Measurements from ENCODE around the gene SLX1A. TPM values are rescaled to one million over a fixed set of nuclear protein-coding genes. Genes with fewer than 3 reads are reported as not detected.
"Not testable (repeated sequence)": the region's sequence is repeated elsewhere in the genome, so short reads cannot be mapped to it uniquely, and the experiment has no call there.

Gene SLX1A
- total RNA-seq: 10 to 100 TPM; 54.1 to 95.0 TPM

- H3K9me3 Mint-ChIP-seq; H3K27ac Mint-ChIP-seq; CTCF ChIA-PET; POLR2A ChIA-PET; DNase-seq; H3K4me1 Mint-ChIP-seq; H3K4me3 Mint-ChIP-seq; H3K27me3 Mint-ChIP-seq; H3K36me3 Mint-ChIP-seq (ENCODE audit: low read depth): not testable (repeated sequence)
Measured at GRCh38 chr16:30193615-30194014, at the start of gene SLX1A, which contains the start of gene BOLA2B. Gene SLX1A (plus strand): TSS chr16:30193875. CDS start chr16:30194085, 210 bp downstream. Gene BOLA2B (minus strand): TSS chr16:30193666. CDS start chr16:30193595, 71 bp downstream.

- POLR2A ChIA-PET: no interaction called here
- H3K36me3 Mint-ChIP-seq (ENCODE audit: low read depth): peaks cover under 1% of the 10 kb centered on the region
- no peaks in the 10 kb centered on the region for H3K9me3 Mint-ChIP-seq
- no peak overlapping the region for H3K27ac Mint-ChIP-seq
- peaks cover 26% of the 10 kb centered on the region for H3K4me1 Mint-ChIP-seq
- no peak overlapping the region for H3K4me3 Mint-ChIP-seq
- H3K27me3 Mint-ChIP-seq: no peaks in the 10 kb centered on the region
- CTCF ChIA-PET: interaction anchor here (1.6 kb wide), 1 partner anchor 34 kb away, joined by 3 read pairs; no protein-coding TSS in a partner anchor
- no peak for DNase-seq
Measured at GRCh38 chr16:30144017-30144416, 49.7 kb upstream of the SLX1A start.

- H3K9me3 Mint-ChIP-seq: peaks cover 4% of the 10 kb centered on the region
- H3K36me3 Mint-ChIP-seq (ENCODE audit: low read depth): peaks cover 5% of the 10 kb centered on the region
- no peak overlapping the region for H3K27ac Mint-ChIP-seq
- CTCF ChIA-PET: no interaction called here
- DNase-seq: no peak
- H3K4me3 Mint-ChIP-seq: no peak overlapping the region
- POLR2A ChIA-PET: no interaction called here
- H3K4me1 Mint-ChIP-seq: peaks cover 19% of the 10 kb centered on the region
- H3K27me3 Mint-ChIP-seq: no peaks in the 10 kb centered on the region
Measured at GRCh38 chr16:30144917-30145316, 48.8 kb upstream of the SLX1A start.

- Mint-ChIP-seq H3K27ac (no peak overlapping the region), H3K4me3 (no peak overlapping the region), H3K27me3 (no peaks in the 10 kb centered on the region), H3K4me1 (peaks cover 17% of the 10 kb centered on the region), H3K36me3 (ENCODE audit: low read depth) (peaks cover 5% of the 10 kb centered on the region), H3K9me3 (peaks cover 10% of the 10 kb centered on the region)
- ChIA-PET POLR2A (no interaction called here), CTCF (no interaction called here)
- no peak for DNase-seq
Measured at GRCh38 chr16:30145657-30146056, 48.0 kb upstream of the SLX1A start.

GRCh38 chr16:30147843-30148510 is 45.7 kb upstream of the SLX1A start:
- H3K27me3 Mint-ChIP-seq: no peaks in the 10 kb centered on the region
- POLR2A ChIA-PET: no interaction called here
- CTCF ChIA-PET: interaction anchor here (1.0 to 1.7 kb wide), 3 partner anchors 12 to 56 kb away, joined by 3 to 5 read pairs (median 3); partner anchors contain the start of gene TBX6
- H3K4me3 Mint-ChIP-seq: no peak overlapping the region
- peaks cover 13% of the 10 kb centered on the region for H3K9me3 Mint-ChIP-seq
- peaks cover 10% of the 10 kb centered on the region for H3K4me1 Mint-ChIP-seq
- no peak for DNase-seq
- no peak overlapping the region for H3K27ac Mint-ChIP-seq
- H3K36me3 Mint-ChIP-seq (ENCODE audit: low read depth): peaks cover 8% of the 10 kb centered on the region

- Mint-ChIP-seq H3K4me3 (no peak overlapping the region), H3K9me3 (peaks cover 13% of the 10 kb centered on the region), H3K4me1 (peaks cover 5% of the 10 kb centered on the region), H3K27ac (no peak overlapping the region), H3K27me3 (peaks cover 2% of the 10 kb centered on the region), H3K36me3 (ENCODE audit: low read depth) (peaks cover 8% of the 10 kb centered on the region)
- POLR2A ChIA-PET: no interaction called here
- CTCF ChIA-PET: interaction anchor here (1.0 kb wide), 1 partner anchor 37 kb away, joined by 3 read pairs; no protein-coding TSS in a partner anchor
- DNase-seq: no peak
Measured at GRCh38 chr16:30149250-30149930, 44.3 kb upstream of the SLX1A start.

GRCh38 chr16:30151091-30151490 is 42.6 kb upstream of the SLX1A start:
- CTCF ChIA-PET: interaction anchor here (0.5 to 1.5 kb wide), 3 partner anchors 11 to 40 kb away, joined by 3 to 4 read pairs (median 4); no protein-coding TSS in a partner anchor

GRCh38 chr16:30152517-30152916 is 41.2 kb upstream of the SLX1A start:
- ChIA-PET POLR2A (no interaction called here), CTCF (interaction anchor here (0.9 to 1.1 kb wide), 3 partner anchors 9 to 11 kb away, joined by 3 read pairs; no protein-coding TSS in a partner anchor)
- H3K36me3 Mint-ChIP-seq (ENCODE audit: low read depth): peaks cover 8% of the 10 kb centered on the region
- no peaks in the 10 kb centered on the region for H3K4me1 Mint-ChIP-seq
- H3K4me3 Mint-ChIP-seq: no peak overlapping the region
- no peak for DNase-seq
- H3K27me3 Mint-ChIP-seq: peaks cover 2% of the 10 kb centered on the region
- no peak overlapping the region for H3K27ac Mint-ChIP-seq
- H3K9me3 Mint-ChIP-seq: peaks cover 13% of the 10 kb centered on the region

More at GRCh38 chr16:30151091-30151490, 42.6 kb upstream of the SLX1A start:
- H3K4me1 Mint-ChIP-seq: no peaks in the 10 kb centered on the region
- H3K27ac Mint-ChIP-seq: no peak overlapping the region
- H3K36me3 Mint-ChIP-seq (ENCODE audit: low read depth): peaks cover 8% of the 10 kb centered on the region
- POLR2A ChIA-PET: no interaction called here
- no peak for DNase-seq
- peaks cover 13% of the 10 kb centered on the region for H3K9me3 Mint-ChIP-seq
- peaks cover 2% of the 10 kb centered on the region for H3K27me3 Mint-ChIP-seq
- no peak overlapping the region for H3K4me3 Mint-ChIP-seq

- H3K4me1 Mint-ChIP-seq: no peaks in the 10 kb centered on the region
- ChIA-PET POLR2A (no interaction called here), CTCF (interaction anchor here (0.6 to 1.0 kb wide), 4 partner anchors 12 to 793 kb away, joined by 3 to 6 read pairs (median 4); partner anchors contain the start of gene TBX6)
- peaks cover 2% of the 10 kb centered on the region for H3K27me3 Mint-ChIP-seq
- peaks cover 7% of the 10 kb centered on the region for H3K9me3 Mint-ChIP-seq
- no peak for DNase-seq
- H3K36me3 Mint-ChIP-seq (ENCODE audit: low read depth): peaks cover 3% of the 10 kb centered on the region
- H3K4me3 Mint-ChIP-seq: no peak overlapping the region
- no peak overlapping the region for H3K27ac Mint-ChIP-seq
Measured at GRCh38 chr16:30155188-30155587, 38.5 kb upstream of the SLX1A start.

- Mint-ChIP-seq H3K27ac (no peak overlapping the region), H3K9me3 (no peaks in the 10 kb centered on the region), H3K27me3 (peaks cover 2% of the 10 kb centered on the region), H3K4me3 (no peak overlapping the region), H3K36me3 (ENCODE audit: low read depth) (no peaks in the 10 kb centered on the region), H3K4me1 (no peaks in the 10 kb centered on the region)
- POLR2A ChIA-PET: no interaction called here
- CTCF ChIA-PET: interaction anchor here (0.5 to 1.0 kb wide), 2 partner anchors 23 to 213 kb away, joined by 3 to 4 read pairs; no protein-coding TSS in a partner anchor
- no peak for DNase-seq
Measured at GRCh38 chr16:30157214-30157613, 36.5 kb upstream of the SLX1A start.

- H3K36me3 Mint-ChIP-seq (ENCODE audit: low read depth): no peaks in the 10 kb centered on the region
- H3K9me3 Mint-ChIP-seq: no peaks in the 10 kb centered on the region
- ChIA-PET POLR2A (no interaction called here), CTCF (interaction anchor here (0.5 to 1.6 kb wide), 5 partner anchors 11 to 143 kb away, joined by 3 to 5 read pairs (median 3); no protein-coding TSS in a partner anchor)
- H3K4me3 Mint-ChIP-seq: no peak overlapping the region
- no peak overlapping the region for H3K27ac Mint-ChIP-seq
- DNase-seq: no peak
- peaks cover 30% of the 10 kb centered on the region for H3K4me1 Mint-ChIP-seq
- no peaks in the 10 kb centered on the region for H3K27me3 Mint-ChIP-seq
Measured at GRCh38 chr16:30163538-30163937, 30.1 kb upstream of the SLX1A start.

GRCh38 chr16:30166202-30166902 is 27.3 kb upstream of the SLX1A start:
- Mint-ChIP-seq H3K36me3 (ENCODE audit: low read depth) (no peaks in the 10 kb centered on the region), H3K9me3 (no peaks in the 10 kb centered on the region), H3K4me1 (peaks cover 30% of the 10 kb centered on the region), H3K27me3 (no peaks in the 10 kb centered on the region), H3K4me3 (peak overlapping the region; percentile 0), H3K27ac (peak overlapping the region; percentile 10)
- POLR2A ChIA-PET: no interaction called here
- CTCF ChIA-PET: no interaction called here
- DNase-seq: peak; percentile 34

GRCh38 chr16:30168746-30169145 is 24.9 kb upstream of the SLX1A start:
- H3K36me3 Mint-ChIP-seq (ENCODE audit: low read depth); CTCF ChIA-PET; H3K27ac Mint-ChIP-seq; H3K4me3 Mint-ChIP-seq; H3K27me3 Mint-ChIP-seq; H3K9me3 Mint-ChIP-seq; POLR2A ChIA-PET; DNase-seq: not testable (repeated sequence)
- H3K4me1 Mint-ChIP-seq: peaks cover 23% of the 10 kb centered on the region

Measured in activated CD4-positive, alpha-beta T cell treated with anti-CD3 and anti-CD28 coated beads, Interleukin-2, amount 10 ng/mL, durations not matched to agents 7 days and 5 days (primary cell).